ENCODE data around the gene IFNAR1. TPM values are rescaled to one million over a fixed set of nuclear protein-coding genes. Genes with fewer than 3 reads are reported as not detected.

Gene IFNAR1
- total and polyA plus RNA-seq, 9 of the 15 experiments (the other 6 are each of a cell fraction or from before 2014, with no cell fraction given): 8.6 to 31.8 (median 14.8) TPM

- Histone ChIP-seq H3K27me3 (ENCODE audit: control insufficient read depth in 2 of 2, insufficient read depth in 2 of 2, low read length in 2 of 2) (no peaks in the 10 kb centered on the region), H3K9ac (ENCODE audit: insufficient read depth in 1 of 2, low read depth in 2 of 2, low read length in 2 of 2) (no peak overlapping the region), H3K4me1 (replicated peaks in 1 of 2; ENCODE audit: control insufficient read depth in 2 of 2, insufficient read depth in 2 of 2, low read length in 2 of 2) (peaks cover 4 to 9% of the 10 kb centered on the region in 2 experiments; a peak in 3 of 5 replicates), H4K20me1 (replicated peaks; ENCODE audit: control insufficient read depth, insufficient read depth, low read length) (no peaks in the 10 kb centered on the region), H3K79me2 (ENCODE audit: control insufficient read depth, insufficient read depth, low read length) (no peaks in the 10 kb centered on the region), H3K9me1 (ENCODE audit: control insufficient read depth, insufficient read depth, low read length) (no peaks in the 10 kb centered on the region), H2AFZ (ENCODE audit: low read depth, low read length) (no peak overlapping the region), H3K27ac (ENCODE audit: extremely low read depth, low read depth, low read length) (no peak overlapping the region), H3K4me2 (ENCODE audit: insufficient read depth, low read length) (no peak overlapping the region), H3K36me3 (ENCODE audit: control insufficient read depth, insufficient read depth, low read length) (no peaks in the 10 kb centered on the region), H3K9me3 (replicated peaks; ENCODE audit: control insufficient read depth, insufficient read depth, low read depth, low read length) (peaks cover 17% of the 10 kb centered on the region), H3K4me3 (no peak overlapping the region)
- intact Hi-C loops (cut with micrococcal nuclease) (no loop called here), in situ Hi-C loops (cut with MboI) (no loop called here)
- BruUV-seq (replicated peaks): no TSS peak
- no peak for DNase-seq (ENCODE audit: extremely low read depth in 1 of 4, low spot score in 3 of 4)
- no peak for FAIRE-seq
- TF ChIP-seq ZNF830 (CRISPR knock-in tag; IDR thresholded peaks at IDR 0.05): no peak
- TF ChIP-seq CREB3L1 (IDR thresholded peaks at IDR 0.05; ENCODE audit: borderline replicate concordance, low read depth): no peak
- no peak for TF ChIP-seq ZNF436 (CRISPR knock-in tag; IDR thresholded peaks at IDR 0.05)
- TF ChIP-seq EP300 (IDR thresholded peaks at IDR 0.05; ENCODE audit: low read length): no peak
- TF ChIP-seq TRIM24 (IDR thresholded peaks at IDR 0.05): no peak
- TF ChIP-seq CBFA2T3 (IDR thresholded peaks at IDR 0.05): no peak
- TF ChIP-seq GTF2F1 (IDR thresholded peaks at IDR 0.05; ENCODE audit: low read depth, low read length): no peak
- TF ChIP-seq KLF13 (tag; IDR thresholded peaks at IDR 0.05; ENCODE audit: borderline replicate concordance, low read depth): no peak
- TF ChIP-seq ZZZ3 (IDR thresholded peaks at IDR 0.05): no peak
- TF ChIP-seq HNRNPH1 (optimal IDR thresholded peaks at IDR 0.05; ENCODE audit: low read depth, low read length): no peak
- TF ChIP-seq ZHX1 (conservative IDR thresholded peaks at IDR 0.05; ENCODE audit: low read length): no peak
- no peak for TF ChIP-seq CBX3 (IDR thresholded peaks at IDR 0.05; ENCODE audit: borderline replicate concordance in 1 of 2, low read length in 2 of 2)
- no peak for TF ChIP-seq ZKSCAN8 (CRISPR knock-in tag; IDR thresholded peaks at IDR 0.05)
- TF ChIP-seq CSDE1 (IDR thresholded peaks at IDR 0.05): no peak
- TF ChIP-seq SOX6 (IDR thresholded peaks at IDR 0.05): no peak
- TF ChIP-seq ZNF395 (CRISPR knock-in tag; IDR thresholded peaks at IDR 0.05): no peak
- ChIA-PET CTCF (ENCODE audit: low intra/inter-chr PET ratio) (no interaction called here), POLR2A (interaction anchor here (0.6 to 1.5 kb wide), 4 partner anchors 11 to 43 kb away, joined by 3 to 6 read pairs (median 3); partner anchors contain the start of gene IFNAR1)
- WGBS (ENCODE audit: insufficient coverage, low coverage, missing lambda C conversion rate): 49% methylated on average over 3 of the region's 3 CpGs
- ATAC-seq: no peak
Observed at GRCh38 chr21:33368576-33368975, 43.8 kb downstream of the IFNAR1 start.
